Osteoblast (primary cell): ENCODE results near the gene NPPA. TPM values are rescaled to one million over a fixed set of nuclear protein-coding genes. Genes with fewer than 3 reads are reported as not detected.

Experiments used
- DNase-seq: peaks from one replicate; pipeline ENCODE4 v3.0.0; 2011; ENCODE audit warnings: low spot score, mixed read lengths; ENCODE audit not compliant: insufficient read length; ENCODE audit errors: missing footprints
- H2AFZ ChIP-seq: 2 replicates; pipeline ENCODE4 v1.6.0; 2011; ENCODE audit warnings: mild to moderate bottlenecking, low read length
- H3K27ac ChIP-seq: 2 replicates; pipeline ENCODE4 v1.5.1; 2011; ENCODE audit warnings: mild to moderate bottlenecking, low read depth, low read length, moderate library complexity
- H3K27me3 ChIP-seq: 2 replicates; pipeline ENCODE4 v1.6.0; 2012; ENCODE audit warnings: mild to moderate bottlenecking, control low read depth, inconsistent platforms, low read length, moderate library complexity; ENCODE audit not compliant: insufficient read depth
- H3K36me3 ChIP-seq: 2 replicates; pipeline ENCODE4 v1.5.1; 2011; ENCODE audit warnings: mild to moderate bottlenecking, low read length, control low read depth, moderate library complexity; ENCODE audit not compliant: insufficient read depth
- H3K4me1 ChIP-seq: 2 replicates; pipeline ENCODE4 v1.5.1; 2011; ENCODE audit warnings: mild to moderate bottlenecking, low read length, control low read depth, moderate library complexity; ENCODE audit not compliant: insufficient read depth
- H3K4me2 ChIP-seq: 2 replicates; pipeline ENCODE4 v1.6.0; 2011; ENCODE audit warnings: mild to moderate bottlenecking, low read length; ENCODE audit not compliant: insufficient read depth
- H3K4me3 ChIP-seq: fragments of 200-600 bp; sonication (generic); 3 replicates; pipeline ENCODE4 v1.5.1; 2012; ENCODE audit warnings: mild to moderate bottlenecking, low read length, inconsistent platforms; ENCODE audit not compliant: insufficient read depth
- H3K79me2 ChIP-seq: 2 replicates; pipeline ENCODE4 v1.6.0; 2012; ENCODE audit warnings: mild to moderate bottlenecking, low read length, control low read depth, inconsistent platforms; ENCODE audit not compliant: insufficient read depth
- H3K9me3 ChIP-seq: 2 replicates; pipeline ENCODE4 v1.5.1; 2011; ENCODE audit warnings: low read depth, low read length, control low read depth
- H4K20me1 ChIP-seq: 2 replicates; pipeline ENCODE4 v1.6.0; 2012; ENCODE audit warnings: mild to moderate bottlenecking, low read length, control low read depth; ENCODE audit not compliant: insufficient read depth
- total RNA-seq: library from RNA; depleted of rRNA; stranded (reverse); fragments of >200 nt; gene quantifications from 2 replicates; pipeline ENCODE4 v1.2.3, GENCODE V29; 2012
- TF ChIP-seq, protein P1 (sequence below): IDR thresholded peaks from 2 replicates; pipeline ENCODE4 v1.5.1; 2011; ENCODE audit warnings: mild to moderate bottlenecking, low read depth, low read length, moderate library complexity; ENCODE audit errors: extremely low read depth

The NPPA gene
- total RNA-seq, 1 donor = not detected

DNA sequence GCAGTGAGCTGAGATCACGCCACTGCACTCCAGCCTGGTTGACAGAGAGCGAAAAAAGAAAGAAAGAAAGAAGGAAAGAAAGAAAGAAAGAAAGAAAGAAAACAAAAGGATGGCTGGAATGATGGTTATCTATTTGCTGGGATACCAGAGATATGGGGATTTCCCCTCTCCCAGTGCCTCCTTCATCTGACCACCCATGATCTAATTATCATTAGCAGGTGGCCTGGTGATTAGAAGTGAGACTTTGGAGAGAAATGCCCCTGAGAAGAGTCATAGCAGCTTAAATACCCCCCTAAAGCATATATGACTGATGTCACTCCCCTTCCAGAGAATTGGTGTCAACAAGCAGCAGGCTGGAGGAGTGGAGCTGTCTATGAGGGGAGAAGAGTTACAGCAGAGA, 12.5 kb upstream of the NPPA start:
- H3K36me3 ChIP-seq = no peaks in the 10 kb centered on the region
- H3K27ac ChIP-seq = no peak overlapping the region
- H3K79me2 ChIP-seq = no peaks in the 10 kb centered on the region
- no peak overlapping the region for H2AFZ ChIP-seq
- H3K9me3 ChIP-seq = no peaks in the 10 kb centered on the region
- peaks cover 37% of the 10 kb centered on the region for H3K27me3 ChIP-seq
- no peaks in the 10 kb centered on the region for H3K4me1 ChIP-seq
- DNase-seq = peak; percentile 62
- no peak overlapping the region for H3K4me2 ChIP-seq
- TF ChIP-seq, protein P1, sequence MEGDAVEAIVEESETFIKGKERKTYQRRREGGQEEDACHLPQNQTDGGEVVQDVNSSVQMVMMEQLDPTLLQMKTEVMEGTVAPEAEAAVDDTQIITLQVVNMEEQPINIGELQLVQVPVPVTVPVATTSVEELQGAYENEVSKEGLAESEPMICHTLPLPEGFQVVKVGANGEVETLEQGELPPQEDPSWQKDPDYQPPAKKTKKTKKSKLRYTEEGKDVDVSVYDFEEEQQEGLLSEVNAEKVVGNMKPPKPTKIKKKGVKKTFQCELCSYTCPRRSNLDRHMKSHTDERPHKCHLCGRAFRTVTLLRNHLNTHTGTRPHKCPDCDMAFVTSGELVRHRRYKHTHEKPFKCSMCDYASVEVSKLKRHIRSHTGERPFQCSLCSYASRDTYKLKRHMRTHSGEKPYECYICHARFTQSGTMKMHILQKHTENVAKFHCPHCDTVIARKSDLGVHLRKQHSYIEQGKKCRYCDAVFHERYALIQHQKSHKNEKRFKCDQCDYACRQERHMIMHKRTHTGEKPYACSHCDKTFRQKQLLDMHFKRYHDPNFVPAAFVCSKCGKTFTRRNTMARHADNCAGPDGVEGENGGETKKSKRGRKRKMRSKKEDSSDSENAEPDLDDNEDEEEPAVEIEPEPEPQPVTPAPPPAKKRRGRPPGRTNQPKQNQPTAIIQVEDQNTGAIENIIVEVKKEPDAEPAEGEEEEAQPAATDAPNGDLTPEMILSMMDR = no peak
- H3K4me3 ChIP-seq = no peak overlapping the region
- peaks cover 2% of the 10 kb centered on the region for H4K20me1 ChIP-seq

DNA sequence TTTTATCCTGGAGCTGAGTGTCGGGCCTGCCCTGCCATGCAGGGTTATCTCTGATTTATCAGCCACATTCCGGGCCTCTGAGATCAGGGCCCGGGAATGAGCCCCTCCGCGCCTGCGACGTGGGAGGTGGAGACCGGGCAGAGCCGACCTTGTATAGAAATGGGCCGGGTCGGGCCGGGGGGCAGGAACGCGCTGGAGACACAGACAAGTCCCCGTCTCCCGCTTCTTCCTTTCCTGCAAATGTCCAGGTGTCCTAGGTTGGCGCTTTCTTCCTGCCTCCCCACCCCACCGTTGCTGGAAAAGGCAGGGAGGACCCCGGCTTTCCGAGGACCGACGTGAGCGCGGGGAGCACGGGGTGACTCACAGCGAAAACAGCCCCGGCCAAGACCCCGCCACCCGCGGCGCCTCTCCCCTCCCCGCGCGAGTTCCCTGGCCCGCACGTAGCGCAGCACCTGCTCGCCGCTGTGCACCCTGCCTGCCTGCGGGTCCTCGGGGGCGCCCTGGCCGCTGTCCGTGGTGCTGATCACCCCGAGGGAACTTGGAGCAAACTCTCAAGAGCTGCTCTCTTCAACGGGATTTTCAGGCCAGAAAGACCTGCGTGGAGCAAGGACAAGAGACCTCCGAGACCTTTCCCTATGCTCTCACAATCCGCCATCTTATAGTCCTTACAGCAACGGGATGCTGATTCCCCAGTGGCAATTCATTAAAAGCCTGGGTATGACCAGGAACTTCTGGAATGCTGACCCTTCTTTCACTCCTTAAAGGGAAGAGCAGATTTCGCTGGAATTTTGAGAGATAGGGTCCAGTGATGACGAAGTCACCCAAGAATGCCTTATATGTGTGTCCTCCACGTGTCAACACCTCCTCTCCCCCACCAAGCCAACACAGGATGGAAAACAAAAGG, 11.6 kb upstream of the NPPA start:
- no peak overlapping the region for H2AFZ ChIP-seq
- H3K9me3 ChIP-seq = no peaks in the 10 kb centered on the region
- H3K4me1 ChIP-seq = no peaks in the 10 kb centered on the region
- H3K4me2 ChIP-seq = no peak overlapping the region
- H4K20me1 ChIP-seq = peaks cover 2% of the 10 kb centered on the region
- peak; percentile 91 for DNase-seq
- TF ChIP-seq, protein P1 = peak; percentile 23
- H3K27ac ChIP-seq = no peak overlapping the region
- H3K79me2 ChIP-seq = no peaks in the 10 kb centered on the region
- H3K4me3 ChIP-seq = no peak overlapping the region
- peaks cover 37% of the 10 kb centered on the region for H3K27me3 ChIP-seq
- H3K36me3 ChIP-seq = no peaks in the 10 kb centered on the region

DNA sequence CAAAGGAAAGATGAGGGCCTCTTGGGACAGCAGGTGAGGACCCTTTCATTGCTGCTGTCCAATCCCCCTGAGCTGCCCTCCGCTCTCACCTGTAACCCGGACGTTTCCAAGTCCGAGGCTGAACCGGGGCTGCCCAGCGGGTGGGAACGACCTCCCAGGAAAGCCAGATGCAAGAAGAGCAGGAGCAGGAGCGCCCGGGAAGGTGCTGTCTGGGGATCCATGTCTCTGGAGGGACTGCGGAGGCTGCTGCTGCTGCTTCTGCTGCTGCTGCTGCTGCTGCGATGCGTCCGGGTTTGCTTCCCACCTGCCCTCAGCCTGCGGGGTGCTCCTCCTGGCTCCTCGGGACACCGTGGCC, 11.0 kb upstream of the NPPA start, which contains the start of gene NPPB:
NPPB (minus strand) TSS at position 333 of the 355 bp plus-strand sequence; CDS start at position 221, 112 bp downstream.
- H2AFZ ChIP-seq = no peak within 1 kb of the TSS
- H3K27ac ChIP-seq = no peak within 1 kb of the TSS
- H3K79me2 ChIP-seq = no peaks in the 10 kb centered on the region
- peaks cover 2% of the 10 kb centered on the region for H4K20me1 ChIP-seq
- H3K4me1 ChIP-seq = no peaks in the 10 kb centered on the region
- H3K27me3 ChIP-seq = peaks cover 37% of the 10 kb centered on the region
- H3K9me3 ChIP-seq = no peaks in the 10 kb centered on the region
- peak; percentile 31 for DNase-seq
- TF ChIP-seq, protein P1 = no peak
- H3K36me3 ChIP-seq = no peaks in the 10 kb centered on the region
- no peak within 1 kb of the TSS for H3K4me2 ChIP-seq
- H3K4me3 ChIP-seq = no peak within 1 kb of the TSS

DNA sequence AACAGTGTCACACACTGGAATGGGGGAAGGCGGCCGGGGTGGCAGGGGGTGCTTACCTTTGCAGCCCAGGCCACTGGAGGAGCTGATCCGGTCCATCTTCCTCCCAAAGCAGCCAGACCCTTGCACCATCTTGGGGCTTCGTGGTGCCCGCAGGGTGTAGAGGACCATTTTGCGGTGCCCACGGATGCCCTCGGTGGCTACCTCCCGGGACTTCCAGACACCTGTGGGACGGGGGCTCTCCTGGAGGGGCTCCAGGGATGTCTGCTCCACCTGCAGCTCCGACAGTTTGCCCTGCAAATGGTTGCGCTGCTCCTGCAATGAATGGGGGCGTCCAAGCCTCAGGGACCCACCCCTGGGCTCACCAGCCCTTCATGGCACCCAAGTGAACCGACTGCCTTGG, 10.6 kb upstream of the NPPA start:
- no peaks in the 10 kb centered on the region for H3K9me3 ChIP-seq
- peaks cover 37% of the 10 kb centered on the region for H3K27me3 ChIP-seq
- no peaks in the 10 kb centered on the region for H3K79me2 ChIP-seq
- H3K4me3 ChIP-seq = no peak overlapping the region
- no peak overlapping the region for H3K4me2 ChIP-seq
- H3K4me1 ChIP-seq = no peaks in the 10 kb centered on the region
- no peak overlapping the region for H2AFZ ChIP-seq
- TF ChIP-seq, protein P1 = no peak
- peaks cover 2% of the 10 kb centered on the region for H4K20me1 ChIP-seq
- no peaks in the 10 kb centered on the region for H3K36me3 ChIP-seq
- no peak overlapping the region for H3K27ac ChIP-seq
- peak; percentile 15 for DNase-seq
